ENCODE measurements around the gene CGRRF1.

Gene CGRRF1

GRCh38 chr14:54532111-54533012 lies 22.7 kb downstream of the CGRRF1 start:
- Histone ChIP-seq H3K9me3 (ENCODE audit: control insufficient read depth, insufficient read depth, low read length) (no peaks in the 10 kb centered on the region), H3K9me2 (replicated peaks; ENCODE audit: control insufficient read depth, low read length) (no peaks in the 10 kb centered on the region), H3K36me3 (ENCODE audit: control insufficient read depth, low read length) (no peaks in the 10 kb centered on the region), H3K4me3 (ENCODE audit: low read length) (no peak overlapping the region), H3K4me2 (ENCODE audit: low read length) (peak overlapping the region; percentile 3; the same call in 1 of the 2 replicates), H3K27me3 (ENCODE audit: control insufficient read depth, low read length) (no peaks in the 10 kb centered on the region), H3K27ac (ENCODE audit: low read depth, low read length) (no peak overlapping the region), H3F3A (ENCODE audit: control insufficient read depth, insufficient read depth) (no peaks in the 10 kb centered on the region), H3K79me2 (ENCODE audit: control insufficient read depth, low read length) (no peaks in the 10 kb centered on the region), H4K20me1 (ENCODE audit: control insufficient read depth, insufficient read depth, low read depth, low read length) (no peaks in the 10 kb centered on the region), H3K4me1 (ENCODE audit: control insufficient read depth, low read length) (peaks cover 10% of the 10 kb centered on the region)
- TF ChIP-seq CTCF (IDR thresholded peaks at IDR 0.05; ENCODE audit: low read depth, low read length, poor library complexity, severe bottlenecking) = no peak
- TF ChIP-seq EZH2phosphoT487 (IDR thresholded peaks at IDR 0.05; ENCODE audit: borderline replicate concordance, low read length) = no peak

GRCh38 chr14:54533100-54533499 lies 23.4 kb downstream of the CGRRF1 start:
- H3K36me3 ChIP-seq (ENCODE audit: control insufficient read depth, low read length) = peaks cover 1% of the 10 kb centered on the region; the same call in 1 of the 2 replicates
- no peaks in the 10 kb centered on the region for H4K20me1 ChIP-seq (ENCODE audit: control insufficient read depth, insufficient read depth, low read depth, low read length)
- H3F3A ChIP-seq (ENCODE audit: control insufficient read depth, insufficient read depth) = no peaks in the 10 kb centered on the region
- H3K79me2 ChIP-seq (ENCODE audit: control insufficient read depth, low read length) = no peaks in the 10 kb centered on the region
- H3K27ac ChIP-seq (ENCODE audit: low read depth, low read length) = no peak overlapping the region
- no peak overlapping the region for H3K4me3 ChIP-seq (ENCODE audit: low read length)
- H3K4me1 ChIP-seq (ENCODE audit: control insufficient read depth, low read length) = peaks cover 10% of the 10 kb centered on the region
- TF ChIP-seq EZH2phosphoT487 (IDR thresholded peaks at IDR 0.05; ENCODE audit: borderline replicate concordance, low read length) (no peak), CTCF (IDR thresholded peaks at IDR 0.05; ENCODE audit: low read depth, low read length, poor library complexity, severe bottlenecking) (no peak)
- H3K27me3 ChIP-seq (ENCODE audit: control insufficient read depth, low read length) = no peaks in the 10 kb centered on the region
- no peaks in the 10 kb centered on the region for H3K9me3 ChIP-seq (ENCODE audit: control insufficient read depth, insufficient read depth, low read length)
- no peaks in the 10 kb centered on the region for H3K9me2 ChIP-seq (replicated peaks; ENCODE audit: control insufficient read depth, low read length)
- H3K4me2 ChIP-seq (ENCODE audit: low read length) = no peak overlapping the region; the same call in 1 of the 2 replicates

GRCh38 chr14:54535126-54535525 lies 25.4 kb downstream of the CGRRF1 start:
- Histone ChIP-seq H4K20me1 (ENCODE audit: control insufficient read depth, insufficient read depth, low read depth, low read length) (no peaks in the 10 kb centered on the region), H3K4me2 (ENCODE audit: low read length) (no peak overlapping the region), H3K27me3 (ENCODE audit: control insufficient read depth, low read length) (no peaks in the 10 kb centered on the region), H3K4me3 (ENCODE audit: low read length) (no peak overlapping the region), H3K9me3 (ENCODE audit: control insufficient read depth, insufficient read depth, low read length) (no peaks in the 10 kb centered on the region), H3F3A (ENCODE audit: control insufficient read depth, insufficient read depth) (no peaks in the 10 kb centered on the region), H3K36me3 (ENCODE audit: control insufficient read depth, low read length) (peaks cover 6% of the 10 kb centered on the region; the same call in 1 of the 2 replicates), H3K27ac (ENCODE audit: low read depth, low read length) (no peak overlapping the region), H3K4me1 (ENCODE audit: control insufficient read depth, low read length) (peaks cover 10% of the 10 kb centered on the region), H3K9me2 (replicated peaks; ENCODE audit: control insufficient read depth, low read length) (no peaks in the 10 kb centered on the region), H3K79me2 (ENCODE audit: control insufficient read depth, low read length) (no peaks in the 10 kb centered on the region)
- TF ChIP-seq CTCF (IDR thresholded peaks at IDR 0.05; ENCODE audit: low read depth, low read length, poor library complexity, severe bottlenecking) (no peak), EZH2phosphoT487 (IDR thresholded peaks at IDR 0.05; ENCODE audit: borderline replicate concordance, low read length) (no peak)
